Measurements from ENCODE around the gene ROBO1. TPM values are rescaled to one million over a fixed set of nuclear protein-coding genes. Genes with fewer than 3 reads are reported as not detected.

Gene ROBO1
- total RNA-seq, 1 experiment from 2014 or later, result 35.5 TPM

GRCh38 chr3:78741066-78741645, 1026.6 kb downstream of the ROBO1 start:
- Histone ChIP-seq H3K27me3 (ENCODE audit: low read length) (no peaks in the 10 kb centered on the region), H2AFZ (ENCODE audit: low read length) (no peak overlapping the region), H3K79me2 (ENCODE audit: low read length) (no peaks in the 10 kb centered on the region), H3F3A (ENCODE audit: low read length, unreplicated experiment) (no peaks in the 10 kb centered on the region), H3K4me2 (ENCODE audit: low read length) (no peak overlapping the region), H3K4me3 (ENCODE audit: low read length) (no peak overlapping the region), H3K9me3 (ENCODE audit: low read length) (no peaks in the 10 kb centered on the region), H3K4me1 (ENCODE audit: insufficient read depth, low read length) (no peaks in the 10 kb centered on the region), H3K9ac (ENCODE audit: low read length) (no peak overlapping the region), H3K36me3 (ENCODE audit: low read depth, low read length) (no peaks in the 10 kb centered on the region), H3K9me2 (replicated peaks; ENCODE audit: low read length) (no peaks in the 10 kb centered on the region), H3K27ac (ENCODE audit: low read length) (no peak overlapping the region), H4K20me1 (ENCODE audit: low read length) (no peaks in the 10 kb centered on the region)
- no TSS peak for BruUV-seq (replicated peaks)
- ATAC-seq (no peak), DNase-seq (peak; percentile 62)
- intact Hi-C loops (cut with micrococcal nuclease), result no loop called here
- TF ChIP-seq EZH2phosphoT487 (IDR thresholded peaks at IDR 0.05; ENCODE audit: borderline replicate concordance, low read length) (no peak), CTCF (conservative IDR thresholded peaks at IDR 0.05; ENCODE audit: low read depth, low read length) (peak; percentile 70)
- CTCF ChIA-PET, result no interaction called here
- POLR2A ChIA-PET (ENCODE audit: unreplicated experiment), result no interaction called here

DNA sequence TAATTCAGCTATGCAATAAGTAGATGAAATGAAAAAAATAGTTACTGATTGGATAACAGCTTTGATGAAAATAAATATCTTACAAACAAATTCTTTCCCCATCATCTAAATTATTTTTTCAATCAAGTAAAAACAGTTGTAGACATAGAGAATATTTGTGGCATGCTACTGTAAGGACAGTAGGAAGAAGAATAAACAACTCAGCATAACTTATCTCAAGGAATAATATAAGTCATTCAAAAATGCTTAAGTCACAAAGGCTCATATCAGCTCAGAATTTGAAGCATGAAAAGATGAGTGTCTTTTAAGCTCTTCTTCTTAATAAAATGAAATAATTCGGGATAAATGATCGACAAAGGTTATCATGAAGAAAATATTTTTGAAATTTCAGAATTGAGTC, 1029.0 kb downstream of the ROBO1 start:
- no TSS peak for BruUV-seq (replicated peaks)
- Histone ChIP-seq H3K9me3 (ENCODE audit: low read length) (no peaks in the 10 kb centered on the region), H3F3A (ENCODE audit: low read length, unreplicated experiment) (no peaks in the 10 kb centered on the region), H3K9ac (ENCODE audit: low read length) (no peak overlapping the region), H3K79me2 (ENCODE audit: low read length) (no peaks in the 10 kb centered on the region), H3K9me2 (replicated peaks; ENCODE audit: low read length) (no peaks in the 10 kb centered on the region), H2AFZ (ENCODE audit: low read length) (no peak overlapping the region), H3K4me3 (ENCODE audit: low read length) (no peak overlapping the region), H3K36me3 (ENCODE audit: low read depth, low read length) (no peaks in the 10 kb centered on the region), H3K4me1 (ENCODE audit: insufficient read depth, low read length) (no peaks in the 10 kb centered on the region), H3K27me3 (ENCODE audit: low read length) (no peaks in the 10 kb centered on the region), H3K27ac (ENCODE audit: low read length) (no peak overlapping the region), H3K4me2 (ENCODE audit: low read length) (no peak overlapping the region), H4K20me1 (ENCODE audit: low read length) (no peaks in the 10 kb centered on the region)
- intact Hi-C loops (cut with micrococcal nuclease), result no loop called here
- POLR2A ChIA-PET (ENCODE audit: unreplicated experiment), result no interaction called here
- DNase-seq (no peak), ATAC-seq (no peak)
- no peak for TF ChIP-seq EZH2 (IDR thresholded peaks at IDR 0.05; ENCODE audit: low read length, unreplicated experiment)
- no peak for TF ChIP-seq EZH2phosphoT487 (IDR thresholded peaks at IDR 0.05; ENCODE audit: borderline replicate concordance, low read length)
- no peak for TF ChIP-seq CTCF (conservative IDR thresholded peaks at IDR 0.05; ENCODE audit: low read depth, low read length)
- CTCF ChIA-PET, result no interaction called here

DNA sequence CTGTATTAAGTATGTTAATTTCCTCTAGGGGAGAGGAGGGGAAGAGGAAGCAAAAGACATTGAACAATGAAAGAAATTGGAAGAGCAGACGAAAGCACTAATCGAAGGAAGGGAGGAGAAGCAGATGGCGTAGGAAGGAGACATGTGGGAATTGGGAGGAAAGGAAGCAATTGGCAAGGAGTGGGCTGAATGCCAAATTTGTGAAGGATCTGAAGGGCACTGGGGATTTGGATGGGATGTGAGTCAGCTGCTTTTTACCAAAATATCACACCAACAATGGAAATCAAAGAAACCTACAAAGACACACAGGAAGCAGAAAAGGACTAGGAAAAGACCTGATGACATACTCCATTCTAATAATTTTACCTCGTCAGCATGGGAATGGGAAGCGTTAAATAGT, 1029.8 kb downstream of the ROBO1 start:
- Histone ChIP-seq H3K27me3 (ENCODE audit: low read length) (no peaks in the 10 kb centered on the region), H4K20me1 (ENCODE audit: low read length) (no peaks in the 10 kb centered on the region), H3K36me3 (ENCODE audit: low read depth, low read length) (no peaks in the 10 kb centered on the region), H3K9ac (ENCODE audit: low read length) (no peak overlapping the region), H3K9me3 (ENCODE audit: low read length) (no peaks in the 10 kb centered on the region), H3K4me1 (ENCODE audit: insufficient read depth, low read length) (no peaks in the 10 kb centered on the region), H3K4me3 (ENCODE audit: low read length) (no peak overlapping the region), H3K27ac (ENCODE audit: low read length) (no peak overlapping the region), H3K9me2 (replicated peaks; ENCODE audit: low read length) (no peaks in the 10 kb centered on the region), H3K79me2 (ENCODE audit: low read length) (no peaks in the 10 kb centered on the region), H2AFZ (ENCODE audit: low read length) (no peak overlapping the region), H3K4me2 (ENCODE audit: low read length) (no peak overlapping the region), H3F3A (ENCODE audit: low read length, unreplicated experiment) (no peaks in the 10 kb centered on the region)
- intact Hi-C loops (cut with micrococcal nuclease), result no loop called here
- no TSS peak for BruUV-seq (replicated peaks)
- ATAC-seq (no peak), DNase-seq (peak; percentile 18)
- ChIA-PET POLR2A (ENCODE audit: unreplicated experiment) (no interaction called here), CTCF (no interaction called here)
- no peak for TF ChIP-seq CTCF (conservative IDR thresholded peaks at IDR 0.05; ENCODE audit: low read depth, low read length)
- TF ChIP-seq EZH2phosphoT487 (IDR thresholded peaks at IDR 0.05; ENCODE audit: borderline replicate concordance, low read length), result no peak
- no peak for TF ChIP-seq EZH2 (IDR thresholded peaks at IDR 0.05; ENCODE audit: low read length, unreplicated experiment)

All from PC-3 (cell line).